ENCODE measurements around the gene SYNGR4.

- no peak for TF ChIP-seq POLR2A (IDR thresholded peaks at IDR 0.05)
- TF ChIP-seq CTCF (IDR thresholded peaks at IDR 0.05): no peak
These were observed 32.1 kb downstream of the SYNGR4 start for GRCh38 chr19:48396016-48396823.
